HTR-8/SVneo (cell line): Measurements from ENCODE around the gene FOXJ3.
A peak's percentile ranks its signal among the peaks of the same experiment; 100 is the strongest.

Experiments
- DNase-seq: peaks from one replicate; pipeline ENCODE4 v3.0.0; 2011; ENCODE audit warnings: low spot score, mixed read lengths; ENCODE audit not compliant: insufficient read length
- FAIRE-seq: peaks from 2 replicates; lab custom pipeline; 2011; peaks lifted over from hg19 to GRCh38; lab: Jason Lieb, UNC

FOXJ3 gene

DNA sequence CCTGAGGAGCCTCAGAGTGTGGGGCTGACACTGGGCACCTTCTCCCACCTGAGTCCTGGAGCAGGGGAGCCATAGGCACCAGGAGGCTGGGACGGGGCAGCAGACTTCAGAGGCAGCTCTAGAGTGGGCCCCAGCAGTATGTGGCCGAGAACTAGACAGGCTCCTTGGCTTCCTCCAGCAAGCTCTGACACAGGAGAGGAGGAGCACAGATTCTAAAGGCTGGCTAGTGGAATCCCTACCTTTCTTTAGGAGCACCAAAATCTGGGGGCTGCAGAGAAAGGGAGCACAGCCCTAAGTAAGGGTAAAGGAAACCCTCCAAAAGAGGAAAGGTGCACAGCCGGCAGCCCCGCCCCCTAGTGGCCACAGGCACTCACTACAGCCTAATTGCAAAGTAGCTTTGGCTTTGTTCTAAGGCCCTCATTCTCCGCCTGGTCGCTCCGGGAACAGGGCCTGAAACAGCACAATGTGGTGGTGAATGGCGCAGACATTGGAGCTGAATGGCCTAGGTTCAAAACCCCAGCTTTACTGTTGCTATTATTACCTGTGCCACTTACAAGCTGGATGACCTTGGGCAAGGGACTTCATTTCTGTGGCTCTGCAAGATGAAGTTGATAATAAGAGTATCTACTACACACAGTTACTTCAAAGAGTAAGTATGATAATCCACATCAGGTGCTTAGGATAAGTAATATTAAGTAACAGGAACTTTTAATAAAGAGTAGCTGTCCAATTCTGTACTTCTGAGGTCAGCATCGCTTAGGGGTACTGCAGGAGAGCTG is 161.7 kb downstream of the FOXJ3 start:
- FAIRE-seq (no peak), DNase-seq (peak; percentile 48)

DNA sequence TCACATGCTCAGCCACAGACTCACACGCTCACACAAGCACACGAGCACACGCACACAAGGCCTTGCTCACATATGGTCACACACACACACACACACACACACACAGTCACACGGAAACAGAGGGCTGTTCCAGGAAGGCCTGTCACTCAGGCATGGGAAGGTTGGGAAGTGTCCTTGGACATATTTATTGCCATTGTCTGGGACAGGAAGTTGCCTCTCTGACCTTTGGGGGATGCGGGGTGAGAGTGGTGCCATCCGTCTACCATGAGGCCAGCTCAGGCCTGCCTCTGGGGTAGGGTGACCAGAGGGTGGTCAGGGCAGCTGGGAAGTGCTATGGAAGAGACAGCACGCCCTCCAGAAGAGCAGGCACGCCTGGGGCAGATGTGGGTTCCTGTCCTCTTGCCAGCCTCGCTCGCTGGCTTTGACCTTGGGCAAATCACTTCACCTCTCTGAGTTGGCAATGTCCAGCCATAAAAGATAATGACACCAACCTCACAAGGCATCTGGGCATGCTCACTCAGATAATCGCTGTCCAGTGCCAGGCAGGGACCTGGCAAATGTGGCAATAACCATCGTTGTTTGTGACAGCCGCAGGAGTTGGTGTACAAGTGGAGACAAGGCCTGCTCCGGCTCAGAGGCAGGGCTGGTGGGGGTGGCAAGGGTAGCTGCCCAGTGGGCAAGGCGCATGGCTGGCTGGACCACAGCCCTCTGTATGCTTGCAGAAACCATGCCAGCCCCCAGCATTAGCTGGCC is 162.5 kb downstream of the FOXJ3 start:
- DNase-seq, result no peak
- FAIRE-seq, result no peak

DNA sequence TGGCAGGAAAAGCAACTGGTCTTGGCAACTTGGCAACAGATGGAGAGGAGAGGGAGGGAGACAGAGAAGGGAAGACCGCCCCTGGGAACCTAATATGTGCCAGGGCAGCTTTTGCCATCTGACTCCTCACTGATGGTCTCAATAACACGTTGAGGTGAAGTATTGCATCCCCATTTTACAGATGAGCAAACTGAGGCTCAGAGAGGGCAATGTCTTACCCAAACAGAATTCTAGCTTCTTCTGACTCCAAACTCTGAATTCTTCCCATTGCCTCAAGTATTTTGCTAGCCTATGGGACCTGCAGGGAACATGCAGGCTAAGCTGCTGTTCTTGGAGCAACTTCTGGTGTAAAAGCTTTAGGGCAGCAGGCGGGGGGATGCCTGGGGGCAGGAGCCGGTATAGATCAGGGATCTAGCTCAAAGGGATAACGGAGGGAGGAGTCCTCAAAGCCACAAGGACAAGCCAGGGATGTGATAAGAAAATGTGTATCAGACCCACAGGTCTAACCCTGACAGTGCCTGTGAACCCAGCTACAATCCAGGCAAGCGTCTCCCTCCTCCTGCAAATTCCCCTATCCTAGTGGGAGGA is 163.3 kb downstream of the FOXJ3 start:
- DNase-seq (no peak), FAIRE-seq (no peak)

DNA sequence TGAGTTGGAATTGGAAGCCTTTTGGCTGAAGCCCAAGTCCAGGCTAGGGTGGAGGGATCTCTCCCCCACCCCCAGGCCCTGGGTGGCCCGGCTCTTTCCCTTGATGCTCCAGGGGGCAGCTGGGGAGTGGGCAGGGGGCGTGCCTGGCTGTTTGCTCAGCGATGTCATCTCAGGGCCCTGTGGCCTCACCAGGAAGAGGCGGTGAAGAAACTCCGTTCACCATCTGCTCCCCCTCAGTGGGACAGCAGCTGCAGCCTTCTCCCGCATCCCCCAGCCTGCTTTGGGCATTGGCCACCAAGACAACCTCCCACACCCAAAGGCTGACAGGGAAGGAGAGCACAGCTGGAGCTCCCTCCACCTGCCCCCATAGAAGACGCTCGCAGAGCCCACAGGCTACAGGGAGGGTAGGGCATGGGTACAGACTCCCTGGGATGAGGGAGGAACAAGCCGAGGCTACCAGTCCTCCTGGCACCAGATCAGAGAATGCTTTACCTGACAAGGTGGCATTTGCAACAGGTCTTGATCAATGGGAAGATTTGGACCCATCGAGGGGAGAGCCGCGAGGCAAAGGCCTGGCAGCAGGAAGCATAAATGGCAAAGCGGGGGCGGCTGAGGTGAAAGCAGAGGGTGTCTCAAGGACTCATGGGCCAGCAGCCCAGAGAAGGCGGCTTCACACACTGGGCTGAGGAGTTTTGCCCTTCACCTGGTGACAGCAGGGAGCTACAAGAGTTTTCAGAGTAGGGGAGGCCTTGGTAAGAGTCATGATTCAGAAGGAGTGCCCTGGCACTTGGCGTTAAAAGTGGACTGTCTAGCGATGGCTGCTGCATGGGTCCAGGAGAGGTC is 164.0 kb downstream of the FOXJ3 start:
- no peak for DNase-seq
- FAIRE-seq, result no peak

DNA sequence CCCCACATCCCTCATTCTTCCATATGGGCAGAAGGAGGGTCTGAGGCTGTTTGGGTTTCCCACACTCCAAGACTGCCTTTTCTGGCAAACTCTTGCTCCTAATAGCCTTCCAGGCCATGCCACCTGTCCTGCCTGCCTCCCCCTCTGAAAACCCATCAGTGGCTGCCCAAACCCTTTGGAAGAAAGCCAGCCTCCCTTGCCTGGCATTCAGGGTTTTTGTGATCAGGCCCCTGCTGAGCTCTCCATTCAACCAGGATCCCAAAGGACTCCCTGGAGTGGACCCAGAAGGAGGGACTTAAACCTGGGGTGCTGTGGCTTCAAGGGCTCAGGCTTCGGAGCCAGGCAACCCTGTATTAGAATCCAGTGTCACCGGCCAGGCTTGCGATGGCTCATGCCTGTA is 166.3 kb downstream of the FOXJ3 start:
- no peak for FAIRE-seq
- no peak for DNase-seq

DNA sequence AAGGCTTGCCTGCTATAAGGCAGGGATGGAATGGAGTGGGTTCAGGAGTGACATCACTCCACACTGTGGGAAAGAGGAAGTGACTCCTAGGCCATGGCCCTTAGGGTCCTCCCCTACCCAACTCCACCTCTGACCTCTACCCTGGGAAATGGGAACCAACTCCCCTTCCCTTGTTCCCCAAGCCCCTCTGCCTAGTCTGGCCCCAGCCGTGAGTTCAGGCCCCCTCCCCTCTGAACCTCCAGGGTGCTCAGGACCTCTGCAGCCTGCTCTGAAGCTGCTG is 166.7 kb downstream of the FOXJ3 start:
- FAIRE-seq (no peak), DNase-seq (no peak)

DNA sequence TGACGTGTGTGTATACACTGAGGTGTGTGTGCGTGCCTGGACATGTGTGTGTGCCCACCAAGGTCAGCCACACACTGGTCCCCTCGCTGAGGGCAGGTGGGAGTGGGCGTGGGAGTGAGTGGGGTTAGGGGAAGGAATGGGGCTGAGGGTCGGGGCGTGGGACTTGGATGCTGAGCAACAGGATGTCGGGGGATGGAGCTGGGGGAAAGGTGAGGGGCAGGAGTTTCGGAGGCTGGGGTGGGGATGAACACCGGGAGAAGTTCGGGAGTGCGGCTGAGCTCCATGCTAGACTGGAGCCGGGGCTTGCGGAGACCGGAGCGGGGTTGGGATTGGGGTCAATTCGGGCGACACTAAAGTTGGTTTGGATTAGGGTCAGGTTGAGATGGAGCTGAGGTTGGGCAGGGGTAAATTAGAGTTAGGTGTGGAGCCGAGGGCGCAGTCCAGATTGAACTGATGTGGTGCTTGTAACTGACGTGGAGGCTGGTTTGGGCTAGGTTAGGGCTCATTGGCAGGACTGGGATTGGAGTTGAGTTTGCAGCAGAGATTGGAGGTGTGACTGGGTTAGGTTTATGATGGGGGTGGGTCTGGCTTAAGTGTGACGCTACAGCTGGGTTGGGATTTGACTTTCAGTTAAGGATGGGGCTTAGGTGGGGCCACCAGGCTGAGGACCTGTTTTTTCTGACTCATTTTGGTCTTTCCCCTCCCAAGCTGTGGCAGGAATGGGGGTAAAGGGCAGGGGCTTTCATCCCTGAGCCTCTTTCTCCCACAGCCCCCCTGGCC is 167.2 kb downstream of the FOXJ3 start:
- FAIRE-seq, result no peak
- no peak for DNase-seq

DNA sequence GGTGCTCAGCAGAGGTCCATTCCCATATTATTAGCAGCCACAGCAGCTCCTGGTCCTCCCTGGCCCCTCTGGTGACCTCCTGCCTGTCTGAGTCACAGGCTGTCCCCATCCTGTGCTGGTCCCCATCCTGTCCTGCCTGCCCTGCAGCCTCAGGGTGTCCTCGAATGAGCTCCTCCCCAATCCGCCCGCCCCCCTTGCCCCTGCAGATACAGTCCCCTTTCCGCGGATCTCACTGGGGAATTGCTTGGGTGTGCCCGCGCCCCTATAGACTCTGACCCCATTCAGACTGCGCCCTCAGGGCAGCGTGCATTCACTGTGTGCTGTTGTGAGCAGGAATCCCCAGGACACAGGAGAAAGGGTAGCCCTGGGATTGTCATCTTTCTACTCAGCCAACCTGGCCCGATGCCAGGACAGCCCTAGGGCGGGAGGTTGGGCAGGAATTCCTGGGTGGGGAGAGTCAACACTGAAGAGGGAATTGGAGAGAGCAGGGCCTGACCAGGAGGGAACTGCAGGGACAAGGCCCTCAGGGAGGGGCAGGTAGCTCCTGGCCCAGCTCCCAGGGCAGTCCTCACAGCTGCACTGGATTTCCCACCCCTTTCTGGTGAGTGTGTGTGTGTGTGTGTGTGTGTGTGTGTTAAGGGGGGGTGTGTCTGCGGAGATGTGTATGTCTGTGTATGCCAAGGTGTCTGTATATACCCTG is 169.4 kb downstream of the FOXJ3 start:
- DNase-seq (peak; percentile 67), FAIRE-seq (no peak)

DNA sequence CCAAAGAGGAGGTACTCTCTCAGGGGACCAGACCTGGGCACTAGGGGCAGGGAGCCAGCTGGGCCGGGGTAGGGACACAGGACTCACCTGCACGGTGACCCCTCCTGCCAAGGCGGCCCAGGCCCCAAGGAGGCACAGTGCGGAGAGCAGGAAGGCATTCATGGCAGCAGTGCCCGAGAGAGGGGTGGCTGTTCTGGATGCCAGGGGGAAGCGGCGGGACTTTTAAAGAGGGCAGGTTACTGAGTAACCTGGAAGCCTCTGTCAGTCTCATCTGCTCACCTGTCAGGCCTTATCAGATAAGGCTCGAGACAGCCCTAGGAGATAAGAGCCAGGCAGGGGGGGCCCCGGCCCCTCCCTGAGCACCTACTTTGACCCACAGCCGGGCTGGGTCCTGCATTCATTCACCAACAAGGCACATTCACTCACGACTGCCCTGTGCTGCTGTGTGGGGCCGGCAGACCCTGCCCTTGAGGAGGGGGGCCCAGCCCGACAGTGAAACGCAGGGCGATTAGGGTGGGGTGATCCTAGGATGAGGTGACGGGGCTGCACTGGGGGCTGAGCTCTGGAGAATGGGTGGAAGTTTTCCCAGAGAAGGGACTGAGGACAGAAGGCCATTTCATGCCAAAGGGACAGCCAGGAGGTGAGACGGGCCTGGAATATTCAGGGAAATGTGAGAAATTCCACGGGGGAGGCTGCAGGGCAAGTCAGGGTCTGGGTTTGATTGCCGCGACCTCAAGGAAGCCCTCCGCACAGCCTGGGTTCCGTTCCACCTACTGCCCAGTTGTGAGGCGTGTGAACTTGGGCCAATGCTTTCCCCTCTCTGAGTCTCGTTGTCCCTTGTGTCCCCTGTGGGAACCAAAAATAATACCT is 170.2 kb downstream of the FOXJ3 start, which contains the start of gene GUCA2A:
TSS of gene GUCA2A (minus strand) at position 195 of the 870 bp plus-strand sequence. CDS start at position 162, 33 bp downstream.
- DNase-seq, result no peak
- no peak for FAIRE-seq

DNA sequence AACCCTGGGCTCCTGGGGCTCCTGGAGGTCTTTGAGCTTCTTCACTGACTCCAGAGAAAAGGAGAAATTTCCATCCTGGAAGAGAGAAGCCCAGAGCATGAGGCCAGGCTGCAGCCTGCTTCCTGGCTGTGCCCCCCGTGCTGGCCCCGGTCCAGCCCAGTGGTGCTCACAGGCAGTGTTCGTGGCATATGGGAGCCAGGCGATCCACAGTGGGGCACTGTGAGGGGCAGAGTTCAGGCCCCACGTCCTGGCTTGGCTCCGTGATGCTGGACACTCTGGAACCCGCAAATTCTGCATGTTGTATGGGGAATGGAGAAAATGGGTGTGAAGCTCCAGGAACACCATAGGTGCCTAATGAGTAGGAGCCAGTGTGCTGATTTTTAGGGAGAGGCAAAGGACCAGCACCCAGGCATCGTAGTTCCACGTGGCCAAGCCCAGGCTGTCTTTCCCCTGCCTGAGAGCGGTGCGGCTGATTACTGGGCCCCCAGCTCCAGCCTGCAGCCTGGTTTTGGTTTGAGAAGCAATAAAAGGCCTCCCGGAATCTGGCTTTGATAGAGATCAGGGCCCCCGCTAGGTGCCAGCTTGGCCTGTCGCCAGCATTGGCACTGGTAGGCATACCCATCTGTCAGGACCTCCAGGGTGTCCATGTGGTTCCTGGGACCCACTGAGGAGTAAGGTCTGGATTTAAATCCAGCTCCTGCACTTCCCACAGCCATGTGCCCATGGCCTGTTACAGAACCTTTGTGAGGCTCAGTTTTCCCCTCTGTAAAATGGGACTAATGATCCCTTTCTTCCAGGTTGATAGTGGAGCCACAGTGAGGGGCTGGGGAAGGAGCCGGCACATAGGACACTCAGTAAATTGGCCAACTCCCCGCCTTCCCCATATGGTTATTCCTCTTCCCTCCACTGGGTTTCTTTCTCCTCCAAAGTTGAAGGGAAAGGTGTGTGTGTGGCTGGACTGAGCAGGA is 171.2 kb downstream of the FOXJ3 start:
- DNase-seq, result no peak
- no peak for FAIRE-seq

DNA sequence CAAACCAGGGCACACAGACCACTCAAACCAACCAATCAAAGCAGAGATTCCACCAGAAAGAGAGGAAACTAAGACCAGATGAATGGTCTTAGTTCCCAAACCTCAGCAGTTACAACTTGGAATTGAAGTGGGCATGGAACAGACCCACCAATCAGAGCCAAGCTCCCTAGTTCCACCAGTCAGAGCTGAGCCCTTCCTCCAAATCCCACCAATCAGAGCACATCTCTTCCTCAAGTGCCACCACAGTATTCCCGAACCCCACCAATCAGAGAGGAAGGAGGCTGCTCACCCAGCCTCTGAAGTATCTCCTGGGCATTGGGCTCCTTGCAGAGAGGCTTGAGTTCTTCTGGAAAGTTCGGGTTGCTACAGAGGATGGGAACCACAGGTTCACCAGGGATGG is 171.9 kb downstream of the FOXJ3 start:
- DNase-seq, result no peak
- FAIRE-seq, result no peak

DNA sequence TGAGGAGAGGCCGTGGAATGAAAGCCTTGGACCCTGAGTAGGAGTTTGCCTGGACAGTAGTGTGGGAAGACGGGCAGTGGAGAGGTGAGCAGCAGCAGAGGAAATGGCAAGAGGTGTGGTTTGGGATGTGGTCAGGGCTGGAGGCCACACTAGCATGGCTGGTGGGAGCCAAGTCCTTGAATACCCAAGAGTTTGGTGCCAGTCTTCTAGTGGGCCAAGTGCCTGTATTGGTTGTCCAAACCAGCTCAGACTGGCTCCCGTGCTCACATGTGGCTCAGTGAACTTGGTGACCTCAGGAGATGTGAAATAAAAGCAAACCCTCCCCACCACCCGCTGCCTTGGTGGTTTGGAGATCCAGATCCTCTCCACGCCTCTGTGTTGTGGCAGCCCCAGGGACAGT is 172.9 kb downstream of the FOXJ3 start:
- DNase-seq (no peak), FAIRE-seq (no peak)

DNA sequence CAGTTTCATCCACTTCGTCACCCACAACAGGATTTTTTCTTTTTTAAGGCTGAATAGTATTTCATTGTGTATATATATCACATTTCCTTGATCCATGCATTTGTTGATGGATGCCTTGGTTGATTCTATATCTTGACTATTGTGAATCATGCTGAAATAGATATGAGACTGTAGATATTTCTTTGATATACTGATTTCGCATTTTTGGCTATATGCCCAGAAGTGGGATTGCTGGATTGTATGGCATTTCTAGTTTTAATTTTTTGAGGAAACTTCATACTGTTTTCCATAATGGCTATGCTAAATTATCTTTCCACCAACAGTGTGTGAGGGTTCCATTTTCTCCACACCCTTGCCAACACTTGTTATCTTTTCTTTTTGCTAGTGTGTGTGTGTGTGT is 176.8 kb downstream of the FOXJ3 start:
- FAIRE-seq, result no peak
- no peak for DNase-seq

DNA sequence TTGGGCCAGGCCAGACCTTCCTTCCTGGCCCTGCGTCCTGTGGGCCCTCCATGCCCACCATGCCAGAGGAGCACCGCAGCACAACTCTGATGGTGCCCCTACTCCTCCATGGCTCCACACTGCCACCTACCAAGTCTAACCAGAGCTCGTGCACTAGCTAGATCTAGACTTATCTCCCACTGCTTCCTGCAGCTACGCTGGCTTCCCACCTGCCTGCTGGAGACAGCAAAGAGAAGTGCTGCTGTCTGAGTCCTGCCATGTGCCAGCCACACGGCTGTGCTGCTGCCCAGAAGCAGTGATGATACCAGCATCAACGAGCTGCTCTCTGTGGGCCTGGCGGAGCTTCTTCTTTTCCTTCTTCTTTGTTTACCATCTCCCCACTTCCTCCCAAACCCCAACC is 177.4 kb downstream of the FOXJ3 start:
- no peak for FAIRE-seq

DNA sequence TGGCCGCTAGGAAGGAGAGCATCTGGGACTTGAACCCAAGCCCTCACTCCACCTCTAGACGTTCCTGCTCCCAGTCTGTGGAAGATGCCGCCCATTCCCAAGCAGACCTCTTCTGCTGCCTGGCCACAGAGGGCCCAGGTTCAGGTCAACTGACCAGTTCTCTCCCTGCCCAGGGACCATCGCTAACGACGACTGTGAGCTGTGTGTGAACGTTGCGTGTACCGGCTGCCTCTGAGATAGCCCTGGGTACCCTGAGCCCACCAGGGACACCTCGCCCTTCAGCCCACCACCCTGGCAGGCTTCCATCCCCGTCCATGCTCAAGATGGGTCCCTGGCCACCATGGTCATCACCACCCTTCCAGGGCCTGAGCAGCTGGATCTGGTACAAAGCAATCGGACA is 179.7 kb downstream of the FOXJ3 start:
- DNase-seq (no peak), FAIRE-seq (no peak)

More for the DNA sequence above, 177.4 kb downstream of the FOXJ3 start:
- no peak for DNase-seq

DNA sequence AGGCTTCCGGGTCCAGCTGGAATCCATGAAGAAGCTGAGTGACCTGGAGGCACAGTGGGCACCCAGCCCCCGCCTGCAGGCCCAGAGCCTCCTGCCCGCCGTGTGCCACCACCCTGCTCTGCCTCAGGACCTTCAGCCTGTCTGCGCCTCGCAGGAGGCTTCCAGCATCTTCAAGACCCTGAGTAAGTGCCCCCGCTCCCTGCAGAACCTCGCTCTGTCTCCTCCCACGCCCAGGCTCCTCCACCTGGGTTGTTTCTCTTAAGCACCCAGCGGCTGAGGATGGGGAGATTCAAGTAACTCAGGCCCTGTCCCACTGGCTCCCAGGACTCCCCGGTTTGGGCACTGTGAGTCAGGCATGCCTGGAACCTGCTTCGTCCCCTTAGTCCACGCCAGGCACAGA is 180.3 kb downstream of the FOXJ3 start:
- FAIRE-seq, result no peak
- no peak for DNase-seq

DNA sequence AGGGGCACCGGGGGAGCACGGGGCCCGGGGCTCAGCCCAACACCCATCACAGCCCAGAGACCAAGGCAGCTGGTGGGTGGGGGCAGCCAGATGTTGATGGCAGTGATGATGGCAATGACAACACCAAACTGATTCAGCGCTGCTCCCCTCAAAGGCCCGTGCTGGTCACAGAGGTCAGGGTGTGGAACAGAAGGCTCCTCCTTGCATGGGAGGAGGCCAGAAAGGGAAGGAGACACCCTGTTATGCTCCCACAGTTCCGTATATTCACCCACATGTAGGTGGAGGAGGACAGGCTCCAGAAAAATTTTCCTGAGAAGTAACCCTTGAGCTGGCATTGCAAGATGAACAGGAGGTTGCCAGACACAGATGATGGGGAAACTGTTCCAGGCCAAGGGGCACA is 181.4 kb downstream of the FOXJ3 start:
- DNase-seq (no peak), FAIRE-seq (no peak)
